MM.1S (cell line): ENCODE results near the gene GRAP.

Experiments
- DNase-seq: peaks from one replicate; pipeline ENCODE4 v3.0.0-alpha.2; 2015
- H2AFZ ChIP-seq: fragments of 300-600 bp; sonication (generic); 2 replicates; pipeline ENCODE4 v1.6.0; 2016; ENCODE audit warnings: antibody characterized with exemption, low read length
- H3F3A ChIP-seq: fragments of 300-600 bp; sonication (generic); 2 replicates; pipeline ENCODE4 v1.6.1; 2016; ENCODE audit warnings: mild to moderate bottlenecking, antibody characterized with exemption, low read length, moderate library complexity, mixed read lengths; ENCODE audit not compliant: insufficient read depth
- H3K27ac ChIP-seq: fragments of 300-600 bp; sonication (generic); 2 replicates; pipeline ENCODE4 v1.5.1; 2016; ENCODE audit warnings: mild to moderate bottlenecking, low read length
- H3K27me3 ChIP-seq: fragments of 300-600 bp; sonication (generic); replicated peaks from 2 replicates; pipeline ENCODE4 v1.6.0; 2016; ENCODE audit warnings: low read length; ENCODE audit not compliant: insufficient read depth
- H3K36me3 ChIP-seq: fragments of 300-600 bp; sonication (generic); replicated peaks from 2 replicates; pipeline ENCODE4 v1.6.1; 2016; ENCODE audit warnings: mild to moderate bottlenecking, low read length, mixed read lengths; ENCODE audit not compliant: insufficient read depth
- H3K4me1 ChIP-seq: fragments of 300-600 bp; sonication (generic); 2 replicates; pipeline ENCODE4 v1.6.1; 2016; ENCODE audit warnings: low read length, mixed read lengths
- H3K4me2 ChIP-seq: fragments of 300-600 bp; sonication (generic); 2 replicates; pipeline ENCODE4 v1.6.0; 2016; ENCODE audit warnings: low read depth, low read length
- H3K4me3 ChIP-seq: fragments of 300-600 bp; sonication (generic); 2 replicates; pipeline ENCODE4 v1.5.1; 2016; ENCODE audit warnings: low read length, mixed read lengths
- H3K79me2 ChIP-seq: fragments of 300-600 bp; sonication (generic); 2 replicates; pipeline ENCODE4 v1.6.1; 2016; ENCODE audit warnings: mixed run types, low read length, mixed read lengths
- H3K9ac ChIP-seq: fragments of 300-600 bp; sonication (generic); 2 replicates; pipeline ENCODE4 v1.6.1; 2016; ENCODE audit warnings: low read length, mixed read lengths
- H3K9me2 ChIP-seq: fragments of 300-600 bp; sonication (generic); replicated peaks from 2 replicates; pipeline ENCODE4 v1.6.1; 2016; ENCODE audit warnings: mild to moderate bottlenecking, low read length, mixed read lengths; ENCODE audit not compliant: insufficient read depth
- H3K9me3 ChIP-seq: fragments of 300-600 bp; sonication (generic); replicated peaks from 2 replicates; pipeline ENCODE4 v1.6.1; 2016; ENCODE audit warnings: mild to moderate bottlenecking, low read length, mixed read lengths; ENCODE audit not compliant: insufficient read depth
- H4K20me1 ChIP-seq: fragments of 300-600 bp; sonication (generic); 2 replicates; pipeline ENCODE4 v1.6.1; 2016; ENCODE audit warnings: mild to moderate bottlenecking, low read length, moderate library complexity, mixed read lengths; ENCODE audit not compliant: insufficient read depth
- CTCF ChIP-seq: fragments of 300-600 bp; sonication (generic); IDR thresholded peaks from 2 replicates; pipeline ENCODE4 v1.5.1; 2016; ENCODE audit warnings: antibody characterized with exemption, low read length, mixed read lengths
- EZH2 ChIP-seq: fragments of 300-600 bp; sonication (generic); optimal IDR thresholded peaks from 2 replicates; pipeline ENCODE3; 2017; ENCODE audit warnings: low read depth, mild to moderate bottlenecking, antibody characterized with exemption, low read length, mixed read lengths
- EZH2phosphoT487 ChIP-seq: fragments of 300-600 bp; sonication (generic); IDR thresholded peaks from 2 replicates; pipeline ENCODE4 v1.6.1; 2018; ENCODE audit warnings: antibody characterized with exemption, low read length

The GRAP gene

GRCh38 chr17:18986541-18987229, 60.1 kb downstream of the GRAP start:
- Histone ChIP-seq H3K4me3 (no peak overlapping the region), H3K36me3 (no peaks in the 10 kb centered on the region), H3K9ac (no peak overlapping the region), H4K20me1 (no peaks in the 10 kb centered on the region), H3K4me2 (no peak overlapping the region), H3K4me1 (no peaks in the 10 kb centered on the region), H3K27me3 (no peaks in the 10 kb centered on the region), H3K9me2 (no peaks in the 10 kb centered on the region), H3K27ac (no peak overlapping the region), H3K79me2 (peaks cover 19% of the 10 kb centered on the region), H3K9me3 (no peaks in the 10 kb centered on the region), H2AFZ (no peak overlapping the region), H3F3A (no peaks in the 10 kb centered on the region)
- no peak for DNase-seq
- TF ChIP-seq CTCF (no peak), EZH2phosphoT487 (no peak), EZH2 (no peak)

- Histone ChIP-seq H2AFZ (no peak overlapping the region), H3F3A (no peaks in the 10 kb centered on the region), H3K4me1 (no peaks in the 10 kb centered on the region), H3K27ac (no peak overlapping the region), H3K4me2 (no peak overlapping the region), H3K4me3 (no peak overlapping the region), H3K9me3 (no peaks in the 10 kb centered on the region), H3K79me2 (peaks cover 7% of the 10 kb centered on the region; the same call in 1 of the 2 replicates), H4K20me1 (no peaks in the 10 kb centered on the region), H3K27me3 (no peaks in the 10 kb centered on the region), H3K9me2 (no peaks in the 10 kb centered on the region), H3K9ac (no peak overlapping the region), H3K36me3 (no peaks in the 10 kb centered on the region)
- TF ChIP-seq CTCF (no peak), EZH2phosphoT487 (no peak), EZH2 (no peak)
- DNase-seq = no peak
Measured at GRCh38 chr17:18985475-18985874, 61.3 kb downstream of the GRAP start.

GRCh38 chr17:18984273-18985114, 62.3 kb downstream of the GRAP start:
- Histone ChIP-seq H3K4me2 (no peak overlapping the region), H3K4me3 (no peak overlapping the region), H3K9ac (no peak overlapping the region), H3K27me3 (no peaks in the 10 kb centered on the region), H3K27ac (no peak overlapping the region), H4K20me1 (no peaks in the 10 kb centered on the region), H3K79me2 (no peaks in the 10 kb centered on the region), H3K9me2 (no peaks in the 10 kb centered on the region), H3K36me3 (no peaks in the 10 kb centered on the region), H3K9me3 (no peaks in the 10 kb centered on the region), H2AFZ (no peak overlapping the region), H3K4me1 (no peaks in the 10 kb centered on the region), H3F3A (no peaks in the 10 kb centered on the region)
- TF ChIP-seq EZH2 = no peak
- no peak for TF ChIP-seq CTCF
- TF ChIP-seq EZH2phosphoT487 = no peak
- no peak for DNase-seq
